ENCODE measurements around the gene UQCRFS1. TPM values are rescaled to one million over a fixed set of nuclear protein-coding genes. Genes with fewer than 3 reads are reported as not detected.
"Not testable (repeated sequence)": the region's sequence is repeated elsewhere in the genome, so short reads cannot be mapped to it uniquely, and the experiment has no call there.

Gene UQCRFS1
- total RNA-seq, 1 experiment from 2014 or later: 52.3 TPM

- Histone ChIP-seq H3K36me3 (no peaks in the 10 kb centered on the region), H3K9me3 (no peaks in the 10 kb centered on the region), H3K27me3 (no peaks in the 10 kb centered on the region), H3K4me3 (no peak overlapping the region)
- no peak for DNase-seq
Measured at GRCh38 chr19:29233591-29233990, 20.6 kb upstream of the UQCRFS1 start.

- Histone ChIP-seq H3K36me3 (no peaks in the 10 kb centered on the region), H3K9me3 (no peaks in the 10 kb centered on the region), H3K27me3 (no peaks in the 10 kb centered on the region), H3K4me3 (no peak overlapping the region)
- no peak for DNase-seq
Measured at GRCh38 chr19:29232315-29232852, 19.4 kb upstream of the UQCRFS1 start.

- not testable (repeated sequence) for H3K36me3 ChIP-seq, H3K4me3 ChIP-seq, H3K27me3 ChIP-seq, H3K9me3 ChIP-seq, DNase-seq
Measured at GRCh38 chr19:29231306-29231705, 18.4 kb upstream of the UQCRFS1 start.

- Histone ChIP-seq H3K9me3 (no peaks in the 10 kb centered on the region), H3K36me3 (no peaks in the 10 kb centered on the region), H3K4me3 (no peak overlapping the region), H3K27me3 (peaks cover 10% of the 10 kb centered on the region)
- DNase-seq: no peak
Measured at GRCh38 chr19:29217616-29218015, 4.7 kb upstream of the UQCRFS1 start.

- Histone ChIP-seq H3K27me3 (peaks cover 7% of the 10 kb centered on the region; the same call in 1 of the 2 replicates), H3K4me3 (no peak overlapping the region), H3K36me3 (peaks cover 14% of the 10 kb centered on the region), H3K9me3 (peaks cover 2% of the 10 kb centered on the region; the same call in 1 of the 2 replicates)
- DNase-seq: no peak
Measured at GRCh38 chr19:29216021-29216420, 3.1 kb upstream of the UQCRFS1 start.

GRCh38 chr19:29215322-29215845, 2.4 kb upstream of the UQCRFS1 start:
- no peak overlapping the region for H3K4me3 ChIP-seq
- peaks cover 7% of the 10 kb centered on the region; the same call in 1 of the 2 replicates for H3K27me3 ChIP-seq
- H3K9me3 ChIP-seq: peaks cover 5% of the 10 kb centered on the region; the same call in 1 of the 2 replicates
- H3K36me3 ChIP-seq: peaks cover 17% of the 10 kb centered on the region
- no peak for DNase-seq

- Histone ChIP-seq H3K27me3 (peaks cover 2% of the 10 kb centered on the region; the same call in 1 of the 2 replicates), H3K36me3 (peaks cover 24% of the 10 kb centered on the region), H3K4me3 (no peak overlapping the region), H3K9me3 (peaks cover 5% of the 10 kb centered on the region; the same call in 1 of the 2 replicates)
- no peak for DNase-seq
Measured at GRCh38 chr19:29214411-29214810, 1.5 kb upstream of the UQCRFS1 start.

GRCh38 chr19:29212356-29212647, 649 bp downstream of the UQCRFS1 start:
- peaks cover 5% of the 10 kb centered on the region; the same call in 1 of the 2 replicates for H3K9me3 ChIP-seq
- no peaks in the 10 kb centered on the region for H3K27me3 ChIP-seq
- peaks cover 42% of the 10 kb centered on the region for H3K36me3 ChIP-seq
- DNase-seq: no peak
- H3K4me3 ChIP-seq: peak overlapping the region; percentile 99

- Histone ChIP-seq H3K4me3 (peak overlapping the region; percentile 99), H3K36me3 (peaks cover 48% of the 10 kb centered on the region), H3K27me3 (no peaks in the 10 kb centered on the region), H3K9me3 (peaks cover 5% of the 10 kb centered on the region; the same call in 1 of the 2 replicates)
- no peak for DNase-seq
Measured at GRCh38 chr19:29211562-29212355, 1.2 kb downstream of the UQCRFS1 start.

GRCh38 chr19:29211041-29211440, 1.9 kb downstream of the UQCRFS1 start:
- not testable (repeated sequence) for DNase-seq, H3K9me3 ChIP-seq, H3K27me3 ChIP-seq
- peak overlapping the region; percentile 99 for H3K4me3 ChIP-seq
- peaks cover 55% of the 10 kb centered on the region for H3K36me3 ChIP-seq

- peaks cover 60% of the 10 kb centered on the region for H3K36me3 ChIP-seq
- not testable (repeated sequence) for H3K9me3 ChIP-seq, DNase-seq, H3K4me3 ChIP-seq, H3K27me3 ChIP-seq
Measured at GRCh38 chr19:29210502-29210901, 2.4 kb downstream of the UQCRFS1 start.

GRCh38 chr19:29207403-29208187, 5.4 kb downstream of the UQCRFS1 start:
- not testable (repeated sequence) for H3K4me3 ChIP-seq, DNase-seq, H3K27me3 ChIP-seq, H3K9me3 ChIP-seq
- peaks cover 64% of the 10 kb centered on the region for H3K36me3 ChIP-seq

GRCh38 chr19:29206453-29206852, 6.5 kb downstream of the UQCRFS1 start:
- Histone ChIP-seq H3K9me3 (peaks cover 5% of the 10 kb centered on the region; the same call in 1 of the 2 replicates), H3K4me3 (no peak overlapping the region), H3K36me3 (peaks cover 54% of the 10 kb centered on the region), H3K27me3 (no peaks in the 10 kb centered on the region)
- no peak for DNase-seq

- H3K4me3 ChIP-seq: no peak overlapping the region
- no peaks in the 10 kb centered on the region for H3K27me3 ChIP-seq
- no peak for DNase-seq
- peaks cover 21% of the 10 kb centered on the region for H3K36me3 ChIP-seq
- no peaks in the 10 kb centered on the region for H3K9me3 ChIP-seq
Measured at GRCh38 chr19:29202281-29202680, 10.7 kb downstream of the UQCRFS1 start.

GRCh38 chr19:29201855-29202254, 11.1 kb downstream of the UQCRFS1 start:
- Histone ChIP-seq H3K4me3 (no peak overlapping the region), H3K36me3 (peaks cover 17% of the 10 kb centered on the region), H3K27me3 (no peaks in the 10 kb centered on the region), H3K9me3 (no peaks in the 10 kb centered on the region)
- no peak for DNase-seq

- peaks cover 4% of the 10 kb centered on the region; the same call in 1 of the 2 replicates for H3K27me3 ChIP-seq
- DNase-seq: no peak
- H3K9me3 ChIP-seq: no peaks in the 10 kb centered on the region
- no peak overlapping the region for H3K4me3 ChIP-seq
- H3K36me3 ChIP-seq: no peaks in the 10 kb centered on the region
Measured at GRCh38 chr19:29194658-29195057, 18.3 kb downstream of the UQCRFS1 start.

- H3K9me3 ChIP-seq: no peaks in the 10 kb centered on the region
- peaks cover 4% of the 10 kb centered on the region; the same call in 1 of the 2 replicates for H3K27me3 ChIP-seq
- no peak overlapping the region for H3K4me3 ChIP-seq
- H3K36me3 ChIP-seq: no peaks in the 10 kb centered on the region
- DNase-seq: peak; percentile 22
Measured at GRCh38 chr19:29193155-29193554, 19.8 kb downstream of the UQCRFS1 start.
